MCF 10A (cell line): ENCODE measurements around the gene SPATA6L. TPM values are rescaled to one million over a fixed set of nuclear protein-coding genes. Genes with fewer than 3 reads are reported as not detected.

Experiments used
- BruUV-seq: library from RNA; stranded (reverse); fragments of 400-500 nt; replicated peaks from 2 replicates; lab custom pipeline; 2021; lab: Mats Ljungman, UMichigan
- CTCF ChIA-PET: fragments of 300-600 bp; sonication (Branson Sonifier 250); formaldehyde crosslinking; extraction: SDS; loops from one replicate; lab custom pipeline; 2021; ENCODE audit warnings: antibody characterized with exemption, inconsistent platforms; lab: Yijun Ruan, JAX
- POLR2A ChIA-PET: fragments of 300-600, 350-650 bp; sonication (Branson Sonifier 250); formaldehyde crosslinking; extraction: SDS; loops from one replicate; lab custom pipeline; 2020; ENCODE audit warnings: antibody characterized with exemption, inconsistent platforms; lab: Yijun Ruan, JAX
- DNase-seq: peaks from one replicate; pipeline ENCODE4 v3.0.0-alpha.2; 2018; ENCODE audit not compliant: unreplicated experiment
- H3K27ac Mint-ChIP-seq: one replicate; pipeline ENCODE4 v1.8.0; 2022; ENCODE audit warnings: mild to moderate bottlenecking, low read depth, mixed read lengths; ENCODE audit not compliant: unreplicated experiment
- H3K27me3 Mint-ChIP-seq: one replicate; pipeline ENCODE4 v1.8.0; 2022; ENCODE audit warnings: mixed read lengths; ENCODE audit not compliant: insufficient read depth, unreplicated experiment
- H3K36me3 Mint-ChIP-seq: one replicate; pipeline ENCODE4 v1.8.0; 2022; ENCODE audit warnings: mild to moderate bottlenecking, moderate library complexity, mixed read lengths; ENCODE audit not compliant: insufficient read depth, unreplicated experiment
- H3K4me1 Mint-ChIP-seq: one replicate; pipeline ENCODE4 v1.8.0; 2022; ENCODE audit warnings: mixed read lengths; ENCODE audit not compliant: insufficient read depth, unreplicated experiment
- H3K4me3 Mint-ChIP-seq: one replicate; pipeline ENCODE4 v1.8.0; 2022; ENCODE audit warnings: mild to moderate bottlenecking, moderate library complexity, mixed read lengths; ENCODE audit not compliant: unreplicated experiment
- H3K9me3 Mint-ChIP-seq: one replicate; pipeline ENCODE4 v1.8.0; 2022; ENCODE audit warnings: mixed read lengths; ENCODE audit not compliant: unreplicated experiment
- CTCF ChIP-seq: fragments of 200-600 bp; IDR thresholded peaks from one replicate; pipeline ENCODE4 v1.8.0; 2022; ENCODE audit warnings: antibody characterized with exemption, mild to moderate bottlenecking; ENCODE audit not compliant: unreplicated experiment
- intact Hi-C: fragments of 100-400 bp; cut with micrococcal nuclease; formaldehyde crosslinking; loops from 2 replicates; pipeline ENCODE4 v1.14.1; 2022
- total RNA-seq: library from RNA; stranded (reverse); gene quantifications from 2 replicates; pipeline ENCODE4 v1.2.3, GENCODE V29; 2022

The SPATA6L gene
- total RNA-seq, 1 experiment from 2014 or later: 5.5 TPM

DNA sequence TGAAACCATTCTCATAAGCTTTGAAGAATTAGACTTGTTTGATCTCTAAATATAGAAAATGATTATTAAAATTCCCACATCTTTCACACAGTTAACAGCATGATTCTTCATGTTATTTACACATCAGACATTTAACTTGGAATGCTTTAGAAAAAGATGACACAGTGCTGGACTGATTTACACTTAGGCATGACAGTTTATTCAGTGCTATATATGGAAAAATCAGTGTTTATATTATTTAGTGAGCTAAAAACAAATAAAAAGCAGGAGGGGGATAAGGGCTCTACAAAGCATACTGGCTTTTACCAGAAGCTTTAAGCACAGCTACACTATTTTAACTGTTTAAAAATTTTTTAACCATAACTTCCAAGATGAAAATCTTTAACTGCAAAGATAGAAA, 43.1 kb upstream of the SPATA6L start:
- ChIA-PET CTCF (interaction anchor here (0.7 kb wide), 2 partner anchors 213 to 1010 kb away, joined by 3 to 4 read pairs; no protein-coding TSS in a partner anchor), POLR2A (interaction anchor here (0.6 to 1.5 kb wide), 5 partner anchors 12 to 31 kb away, joined by 3 to 8 read pairs (median 4); partner anchors contain the start of genes AK3 and CDC37L1)
- TF ChIP-seq CTCF: no peak

GRCh38 chr9:4706971-4707622, 40.8 kb upstream of the SPATA6L start:
- H3K9me3 Mint-ChIP-seq: no peaks in the 10 kb centered on the region
- H3K4me3 Mint-ChIP-seq: no peak overlapping the region

More for the DNA sequence above, 43.1 kb upstream of the SPATA6L start:
- peaks cover 75% of the 10 kb centered on the region for H3K36me3 Mint-ChIP-seq
- intact Hi-C loops: no loop called here
- no peak overlapping the region for H3K27ac Mint-ChIP-seq
- H3K4me1 Mint-ChIP-seq: no peaks in the 10 kb centered on the region
- H3K9me3 Mint-ChIP-seq: peaks cover 8% of the 10 kb centered on the region
- BruUV-seq: TSS peak; percentile 9
- no peak for DNase-seq
- no peaks in the 10 kb centered on the region for H3K27me3 Mint-ChIP-seq
- H3K4me3 Mint-ChIP-seq: no peak overlapping the region

DNA sequence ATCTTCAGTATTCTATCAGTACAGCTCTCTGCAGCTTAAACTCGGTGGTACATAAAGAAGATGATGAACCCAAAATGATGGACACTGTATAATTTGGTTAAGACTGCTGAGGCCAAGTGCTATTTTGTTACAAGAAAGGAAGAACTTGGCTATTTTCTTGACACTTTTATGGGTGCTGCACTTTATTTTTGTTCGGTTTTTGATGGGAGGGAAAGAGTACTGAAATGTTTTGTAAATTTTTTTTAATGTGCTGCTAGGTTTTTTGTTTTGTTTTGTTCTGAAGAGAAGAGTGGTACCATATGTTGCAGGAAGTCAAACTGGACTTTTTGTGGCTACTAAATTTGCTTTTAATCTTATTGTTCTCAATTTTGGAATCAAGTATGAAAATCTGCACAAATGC, 39.7 kb upstream of the SPATA6L start:
- H3K27me3 Mint-ChIP-seq: no peaks in the 10 kb centered on the region
- no peaks in the 10 kb centered on the region for H3K9me3 Mint-ChIP-seq
- POLR2A ChIA-PET: interaction anchor here (0.6 to 1.2 kb wide), 2 partner anchors 25 to 28 kb away, joined by 3 read pairs; no protein-coding TSS in a partner anchor
- peaks cover 93% of the 10 kb centered on the region for H3K36me3 Mint-ChIP-seq
- peaks cover 5% of the 10 kb centered on the region for H3K4me1 Mint-ChIP-seq
- CTCF ChIA-PET: no interaction called here
- no peak for TF ChIP-seq CTCF
- BruUV-seq: no TSS peak
- intact Hi-C loops: no loop called here
- no peak for DNase-seq
- no peak overlapping the region for H3K4me3 Mint-ChIP-seq
- no peak overlapping the region for H3K27ac Mint-ChIP-seq

More at GRCh38 chr9:4706971-4707622, 40.8 kb upstream of the SPATA6L start:
- H3K36me3 Mint-ChIP-seq: peaks cover 93% of the 10 kb centered on the region
- no peak overlapping the region for H3K27ac Mint-ChIP-seq
- no peak for DNase-seq
- H3K27me3 Mint-ChIP-seq: no peaks in the 10 kb centered on the region
- ChIA-PET POLR2A (interaction anchor here (0.7 to 1.2 kb wide), 4 partner anchors 20 to 45 kb away, joined by 3 to 4 read pairs (median 3); no protein-coding TSS in a partner anchor), CTCF (interaction anchor here (0.7 to 2.1 kb wide), 2 partner anchors 9 to 103 kb away, joined by 3 to 5 read pairs; no protein-coding TSS in a partner anchor)
- H3K4me1 Mint-ChIP-seq: no peaks in the 10 kb centered on the region
- TF ChIP-seq CTCF: no peak
- intact Hi-C loops: no loop called here
- BruUV-seq: no TSS peak

DNA sequence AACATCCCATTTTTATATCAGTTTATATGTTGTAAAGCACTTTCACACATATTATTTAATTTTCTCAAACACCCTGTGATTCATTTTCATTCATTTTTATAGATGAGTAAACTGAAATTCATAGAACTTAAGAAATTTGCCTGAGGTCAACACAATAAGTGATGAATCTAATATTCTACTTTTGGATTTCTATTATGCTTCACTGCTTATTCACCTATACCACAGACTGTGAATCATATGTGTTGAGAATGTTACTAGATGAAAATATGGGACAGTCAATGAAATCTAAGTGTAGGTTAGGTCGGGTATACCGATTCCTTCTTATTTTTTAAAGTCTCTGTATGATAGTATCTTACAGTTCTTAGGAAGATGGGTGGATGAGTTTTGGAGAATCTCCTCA, 37.8 kb upstream of the SPATA6L start:
- Mint-ChIP-seq H3K27ac (no peak overlapping the region), H3K9me3 (no peaks in the 10 kb centered on the region), H3K4me3 (no peak overlapping the region), H3K27me3 (no peaks in the 10 kb centered on the region), H3K36me3 (peaks cover 87% of the 10 kb centered on the region), H3K4me1 (peaks cover 6% of the 10 kb centered on the region)
- ChIA-PET CTCF (interaction anchor here (0.6 to 0.8 kb wide), 3 partner anchors 13 to 55 kb away, joined by 3 to 5 read pairs (median 3); no protein-coding TSS in a partner anchor), POLR2A (interaction anchor here (0.9 kb wide), 1 partner anchor 37 kb away, joined by 3 read pairs; the partner anchor contains the start of gene AK3)
- no peak for TF ChIP-seq CTCF
- DNase-seq: no peak
- intact Hi-C loops: no loop called here
- no TSS peak for BruUV-seq
